SKM-1 treated with dmso at 0.1 percent for 144 hours (cell line): ENCODE results near the gene MYL9.
"Not testable (repeated sequence)": the region's sequence is repeated elsewhere in the genome, so short reads cannot be mapped to it uniquely, and the experiment has no call there.

Source experiments
- DNase-seq: peaks from one replicate; lab custom pipeline; 2025; ENCODE audit not compliant: unreplicated experiment; lab: John Stamatoyannopoulos, UW

Gene MYL9

DNA sequence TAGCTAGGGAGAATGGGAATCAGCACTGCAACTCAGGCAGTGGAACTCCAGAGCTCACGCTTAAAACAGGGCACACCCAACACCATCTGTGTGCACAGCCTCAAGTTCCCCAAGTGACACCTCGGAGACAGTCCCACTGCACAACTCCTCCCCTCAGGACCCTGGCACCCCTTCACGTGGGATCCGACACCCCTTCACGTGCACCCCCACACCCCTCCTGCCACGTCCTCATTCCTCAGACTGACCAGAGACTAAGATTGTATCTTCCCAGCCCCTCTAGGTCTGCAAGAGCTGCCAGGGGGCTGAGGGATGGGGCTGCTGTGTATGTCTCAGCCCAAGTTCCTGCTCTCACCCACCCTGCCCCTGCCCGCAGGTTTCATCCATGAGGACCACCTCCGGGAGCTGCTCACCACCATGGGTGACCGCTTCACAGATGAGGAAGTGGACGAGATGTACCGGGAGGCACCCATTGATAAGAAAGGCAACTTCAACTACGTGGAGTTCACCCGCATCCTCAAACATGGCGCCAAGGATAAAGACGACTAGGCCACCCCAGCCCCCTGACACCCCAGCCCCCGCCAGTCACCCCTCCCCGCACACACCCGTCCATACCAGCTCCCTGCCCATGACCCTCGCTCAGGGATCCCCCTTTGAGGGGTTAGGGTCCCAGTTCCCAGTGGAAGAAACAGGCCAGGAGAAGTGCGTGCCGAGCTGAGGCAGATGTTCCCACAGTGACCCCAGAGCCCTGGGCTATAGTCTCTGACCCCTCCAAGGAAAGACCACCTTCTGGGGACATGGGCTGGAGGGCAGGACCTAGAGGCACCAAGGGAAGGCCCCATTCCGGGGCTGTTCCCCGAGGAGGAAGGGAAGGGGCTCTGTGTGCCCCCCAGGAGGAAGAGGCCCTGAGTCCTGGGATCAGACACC lies 7.6 kb downstream of the MYL9 start:
- no peak for DNase-seq

DNA sequence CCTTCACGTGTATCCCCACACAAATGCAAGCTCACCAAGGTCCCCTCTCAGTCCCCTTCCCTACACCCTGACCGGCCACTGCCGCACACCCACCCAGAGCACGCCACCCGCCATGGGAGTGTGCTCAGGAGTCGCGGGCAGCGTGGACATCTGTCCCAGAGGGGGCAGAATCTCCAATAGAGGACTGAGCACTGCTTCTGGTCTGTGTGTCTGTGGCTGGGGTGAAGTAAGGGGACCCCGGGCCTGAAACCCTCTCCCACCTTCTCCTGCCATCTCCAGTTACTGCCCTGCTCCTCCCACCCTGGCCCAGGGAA lies 8.3 kb downstream of the MYL9 start:
- no peak for DNase-seq

GRCh38 chr20:36549942-36550789 lies 8.8 kb downstream of the MYL9 start:
- no peak for DNase-seq

GRCh38 chr20:36550790-36551299 lies 9.5 kb downstream of the MYL9 start:
- no peak for DNase-seq

DNA sequence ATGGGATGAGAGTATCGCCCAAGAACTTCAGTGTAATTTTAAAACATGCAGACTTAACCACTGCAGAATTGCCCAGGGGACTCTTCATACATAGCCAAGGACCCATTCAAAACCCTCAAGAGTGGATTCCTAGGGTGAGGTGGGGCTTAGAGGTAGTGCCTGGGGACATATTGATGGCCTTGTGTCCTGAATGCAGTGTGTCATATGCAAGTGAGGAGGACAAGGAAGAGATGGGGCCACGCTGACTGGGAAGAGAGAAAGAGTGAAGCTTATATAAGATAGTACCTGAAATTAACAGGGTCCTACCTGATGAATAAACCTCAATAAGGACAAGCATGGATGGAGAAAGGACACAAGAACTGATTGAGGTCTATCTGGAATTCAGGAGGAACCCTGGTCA lies 13.9 kb downstream of the MYL9 start:
- no peak for DNase-seq

GRCh38 chr20:36562724-36563123 lies 21.4 kb downstream of the MYL9 start:
- no peak for DNase-seq

DNA sequence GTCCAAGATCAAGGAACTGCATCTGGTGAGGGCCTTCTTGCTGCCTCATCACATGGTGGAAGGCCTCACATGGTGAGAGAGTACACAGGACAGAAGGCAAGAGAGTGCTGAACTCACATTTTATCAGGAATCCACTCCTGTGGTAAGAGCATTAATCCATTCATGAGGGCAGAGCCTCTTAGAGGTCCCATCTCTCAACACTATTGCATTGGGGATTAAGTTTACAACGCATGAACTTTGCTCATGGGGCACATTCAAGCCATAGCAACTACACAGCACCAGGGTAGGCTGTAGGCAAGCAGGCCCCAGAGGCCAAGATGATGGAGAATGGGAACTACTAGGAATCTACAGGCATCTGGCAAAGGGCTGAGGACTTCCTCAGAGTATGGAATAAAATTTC lies 22.1 kb downstream of the MYL9 start:
- no peak for DNase-seq

GRCh38 chr20:36564078-36564725 lies 22.9 kb downstream of the MYL9 start:
- DNase-seq, result not testable (repeated sequence)

DNA sequence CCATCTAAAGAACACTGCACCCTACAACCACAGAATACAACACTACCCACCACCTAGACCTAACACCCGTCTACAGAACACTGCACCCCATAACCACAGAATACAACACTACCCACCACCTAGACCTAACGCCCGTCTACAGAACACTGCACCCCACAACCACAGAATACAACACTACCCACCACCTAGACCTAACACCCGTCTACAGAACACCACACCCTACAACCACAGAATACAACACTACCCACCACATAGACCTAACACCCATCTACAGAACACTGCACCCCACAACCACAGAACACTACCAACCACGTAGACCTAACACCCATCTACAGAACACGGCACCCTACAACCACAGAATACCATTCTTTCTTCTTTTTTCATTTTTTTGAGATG lies 23.4 kb downstream of the MYL9 start:
- not testable (repeated sequence) for DNase-seq

GRCh38 chr20:36565520-36565919 lies 24.2 kb downstream of the MYL9 start:
- no peak for DNase-seq

GRCh38 chr20:36569847-36570429 lies 28.6 kb downstream of the MYL9 start:
- no peak for DNase-seq

DNA sequence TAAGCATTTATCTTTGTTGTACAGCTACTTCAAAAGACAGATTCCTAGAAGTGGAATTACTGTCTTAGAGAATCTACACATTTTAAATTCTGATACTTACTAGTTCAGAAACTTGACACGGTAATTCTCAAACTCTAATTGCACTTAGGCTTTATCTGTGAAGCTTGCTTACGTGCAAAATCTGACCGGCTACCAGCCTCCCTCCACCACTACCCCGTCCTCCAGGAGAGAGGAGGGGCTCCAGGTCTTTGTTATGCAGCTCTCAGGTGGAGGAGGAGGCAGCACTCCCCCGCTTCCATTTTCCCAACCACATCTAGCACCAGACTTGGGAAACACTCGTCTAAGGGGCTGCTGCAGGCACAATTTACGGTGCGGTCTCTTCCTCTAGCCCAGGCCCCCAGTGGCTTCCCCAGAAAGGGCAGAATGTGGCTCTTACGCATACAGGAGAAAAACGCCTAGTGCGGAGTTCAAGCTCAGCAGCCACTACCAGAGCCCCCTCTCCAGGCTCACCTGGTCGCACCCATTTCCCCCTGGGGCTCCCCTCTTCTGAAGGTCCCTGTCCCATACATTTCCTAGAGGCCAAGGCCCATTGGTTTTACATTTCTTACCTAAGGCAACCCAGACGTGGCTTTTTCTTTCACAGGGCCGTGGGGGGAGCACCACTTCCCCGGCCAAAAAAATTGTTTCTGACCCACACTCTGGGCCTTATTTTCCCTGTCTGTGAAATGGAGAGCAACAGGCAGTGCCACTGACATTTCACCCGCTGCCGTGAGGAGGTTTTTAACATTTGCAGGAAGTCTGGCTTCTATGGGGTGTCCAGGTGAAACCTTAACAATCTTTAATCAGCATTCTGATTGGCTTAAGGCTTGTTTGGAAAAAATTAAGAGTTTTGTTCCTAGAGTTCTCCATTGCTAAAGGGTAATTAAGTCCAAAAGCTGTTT lies 30.5 kb downstream of the MYL9 start:
- DNase-seq, result no peak

DNA sequence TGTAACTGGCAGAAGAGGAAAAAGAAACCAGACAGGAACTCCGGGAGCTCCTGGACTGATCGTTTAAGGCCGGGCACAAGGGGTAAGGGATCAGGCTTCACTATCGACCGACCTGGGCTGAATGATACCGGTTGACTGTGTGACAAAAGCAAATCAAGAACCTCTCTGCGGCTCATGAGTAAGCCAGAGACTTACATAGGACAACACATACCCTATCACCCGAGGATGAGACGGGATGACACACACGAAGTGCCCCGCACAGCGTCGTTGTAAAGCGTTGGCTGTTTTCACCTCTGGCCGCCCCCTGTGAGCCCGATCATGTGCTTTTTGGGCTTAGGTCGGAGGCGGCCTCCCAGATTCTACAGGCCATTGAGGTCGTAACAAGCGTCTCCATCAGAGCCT lies 31.4 kb downstream of the MYL9 start:
- DNase-seq, result no peak

DNA sequence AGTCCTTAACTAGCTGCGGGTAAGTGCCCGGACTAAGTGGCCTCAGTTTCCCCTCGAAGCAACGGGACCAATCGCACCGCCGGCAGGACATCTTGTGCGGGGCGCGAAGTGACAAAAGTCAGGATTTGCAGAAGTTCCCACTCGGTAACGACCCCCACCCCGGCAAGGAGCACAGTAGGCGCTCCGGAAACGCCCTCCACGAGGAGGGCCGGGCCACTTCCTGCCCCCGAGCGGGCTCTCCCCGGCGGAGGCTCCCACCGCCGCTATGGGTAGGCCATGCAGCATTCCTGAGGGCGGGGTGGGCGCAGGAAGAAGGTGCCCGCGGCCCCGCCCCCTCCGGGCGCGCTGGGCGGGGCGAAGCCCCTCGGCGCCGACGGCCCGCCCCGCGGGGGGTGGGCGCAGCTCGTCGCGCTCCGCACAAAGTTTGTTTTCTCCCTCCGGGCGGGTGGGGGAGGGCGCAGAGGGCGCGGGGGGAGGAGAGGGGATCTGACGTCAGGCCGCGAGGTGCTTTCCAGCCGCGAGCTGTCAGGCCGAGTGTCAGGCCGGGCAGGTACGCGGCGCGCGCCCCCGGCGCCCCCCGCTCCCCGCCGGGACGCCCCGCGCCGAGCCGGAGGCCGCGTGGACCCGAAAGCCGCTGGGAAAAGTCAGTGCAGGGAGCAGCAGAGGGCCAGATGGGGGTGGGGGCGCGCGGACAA lies 31.9 kb downstream of the MYL9 start, which contains the start of gene TGIF2:
Gene TGIF2, plus strand, starts transcription at position 495 of the 695 bp plus-strand sequence. CDS start 5,178 bp downstream, outside the sequence.
- peak; percentile 60 for DNase-seq

DNA sequence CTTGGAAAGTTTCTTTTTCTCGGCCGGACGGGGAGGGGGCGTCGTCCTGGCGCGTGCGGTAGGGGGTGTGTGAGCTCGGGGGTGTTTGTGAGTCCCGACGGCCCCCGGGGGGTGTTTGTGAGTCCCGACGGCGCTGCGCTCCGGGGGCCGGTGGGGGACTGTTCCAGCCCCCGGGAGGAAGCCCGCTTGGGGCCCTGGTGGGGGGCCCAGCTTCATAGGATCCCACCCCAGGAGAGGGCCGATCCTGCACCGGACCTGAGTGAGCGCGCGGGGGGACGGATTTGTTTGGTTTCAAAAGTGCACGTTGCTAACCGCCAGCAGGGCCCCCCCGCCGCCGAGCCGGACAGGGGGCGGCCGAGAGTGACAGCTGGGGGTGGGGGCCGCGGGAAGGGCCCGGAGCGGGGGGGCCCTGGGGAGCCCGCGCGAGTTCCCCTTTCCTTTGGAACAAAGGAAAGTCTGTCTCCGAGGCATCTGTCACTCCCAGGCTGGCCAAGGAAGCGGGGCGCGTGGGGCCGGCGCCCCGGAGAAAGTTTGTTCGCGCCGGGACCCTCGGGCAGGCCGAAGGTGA lies 32.6 kb downstream of the MYL9 start:
- peak; percentile 39 for DNase-seq

DNA sequence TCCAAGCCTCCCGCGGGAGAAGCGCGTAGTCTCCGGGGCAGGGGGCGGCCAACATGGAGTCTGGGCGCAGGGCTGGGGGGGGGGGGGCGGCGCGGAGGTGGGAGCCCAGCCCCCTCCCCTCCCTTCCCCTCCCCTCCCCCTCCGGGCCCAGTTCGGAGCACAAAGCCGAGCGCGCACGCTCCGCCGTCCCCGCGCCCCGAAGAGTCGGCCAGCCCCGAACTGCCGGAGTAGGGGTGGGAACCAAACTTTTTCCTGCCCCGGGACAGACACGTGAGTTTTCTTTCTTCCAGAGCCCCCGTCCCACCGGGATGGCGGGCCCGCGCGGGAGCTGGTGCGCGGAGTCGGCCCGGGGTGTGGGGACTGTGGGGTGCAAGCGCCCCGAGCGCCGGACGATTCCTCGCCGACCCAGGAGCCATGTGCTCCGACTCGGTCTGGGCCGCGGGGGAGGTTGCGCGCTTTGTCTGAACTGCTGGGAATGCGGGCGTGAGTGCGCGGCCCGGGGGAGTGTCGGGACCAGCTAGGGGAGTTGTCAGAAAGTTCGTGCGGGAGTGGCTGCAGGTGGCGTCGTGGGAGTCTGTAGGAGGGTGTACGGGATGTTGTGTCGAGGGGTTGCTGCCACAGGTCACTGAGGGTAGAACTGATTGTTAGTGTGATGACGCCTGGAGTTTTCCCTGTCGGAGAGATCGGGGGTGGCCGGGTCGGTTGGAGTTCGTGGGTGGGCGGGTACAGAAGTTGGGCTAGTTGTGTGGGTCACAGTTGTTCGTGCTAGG lies 33.2 kb downstream of the MYL9 start:
- DNase-seq, result peak; percentile 16

DNA sequence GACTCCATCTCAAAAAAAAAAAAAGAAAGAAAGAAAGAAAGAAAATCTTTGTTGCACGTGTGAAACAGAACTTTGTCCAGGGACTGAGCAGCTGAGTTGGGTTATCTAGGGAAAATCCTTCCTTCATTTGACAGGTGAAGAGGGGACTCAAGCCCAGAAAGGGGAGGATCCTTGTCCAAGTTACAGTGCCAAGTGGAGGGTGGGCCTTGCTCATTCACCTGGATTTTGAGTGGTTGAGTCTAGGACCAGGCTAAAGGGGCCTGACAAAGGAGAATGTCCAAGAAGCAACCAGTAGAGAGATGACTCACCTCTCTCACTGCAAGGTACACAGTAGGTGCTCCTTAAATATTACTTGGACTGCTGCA lies 34.7 kb downstream of the MYL9 start:
- DNase-seq, result no peak

- DNase-seq, result no peak
These were observed 37.2 kb downstream of the MYL9 start for GRCh38 chr20:36578356-36579041.
